Measurements from ENCODE around the gene MRPL58. TPM values are rescaled to one million over a fixed set of nuclear protein-coding genes. Genes with fewer than 3 reads are reported as not detected.

Gene MRPL58
- total and polyA plus RNA-seq, 2 experiments from 2014 or later: 38.0 to 66.7 TPM

DNA sequence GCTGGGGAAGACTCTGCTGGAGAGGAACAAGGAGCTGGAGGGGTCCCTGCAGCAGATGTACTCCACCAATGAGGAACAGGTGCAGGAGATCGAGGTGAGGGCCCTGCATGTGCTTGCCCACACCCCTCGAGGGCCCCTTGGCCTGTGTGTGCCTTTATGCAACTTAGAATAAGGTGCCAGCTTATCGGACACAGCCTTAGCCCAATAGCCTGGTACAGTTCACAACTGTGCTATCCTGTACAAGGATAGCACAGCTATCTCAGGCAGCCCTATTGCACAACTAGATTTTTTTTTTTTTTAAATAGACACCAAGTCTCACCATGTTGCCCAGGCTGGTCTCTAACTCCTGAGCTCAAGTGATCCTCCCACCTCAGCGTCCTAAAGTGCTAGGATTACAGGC, 12.9 kb upstream of the MRPL58 start:
- TF ChIP-seq, protein P1, sequence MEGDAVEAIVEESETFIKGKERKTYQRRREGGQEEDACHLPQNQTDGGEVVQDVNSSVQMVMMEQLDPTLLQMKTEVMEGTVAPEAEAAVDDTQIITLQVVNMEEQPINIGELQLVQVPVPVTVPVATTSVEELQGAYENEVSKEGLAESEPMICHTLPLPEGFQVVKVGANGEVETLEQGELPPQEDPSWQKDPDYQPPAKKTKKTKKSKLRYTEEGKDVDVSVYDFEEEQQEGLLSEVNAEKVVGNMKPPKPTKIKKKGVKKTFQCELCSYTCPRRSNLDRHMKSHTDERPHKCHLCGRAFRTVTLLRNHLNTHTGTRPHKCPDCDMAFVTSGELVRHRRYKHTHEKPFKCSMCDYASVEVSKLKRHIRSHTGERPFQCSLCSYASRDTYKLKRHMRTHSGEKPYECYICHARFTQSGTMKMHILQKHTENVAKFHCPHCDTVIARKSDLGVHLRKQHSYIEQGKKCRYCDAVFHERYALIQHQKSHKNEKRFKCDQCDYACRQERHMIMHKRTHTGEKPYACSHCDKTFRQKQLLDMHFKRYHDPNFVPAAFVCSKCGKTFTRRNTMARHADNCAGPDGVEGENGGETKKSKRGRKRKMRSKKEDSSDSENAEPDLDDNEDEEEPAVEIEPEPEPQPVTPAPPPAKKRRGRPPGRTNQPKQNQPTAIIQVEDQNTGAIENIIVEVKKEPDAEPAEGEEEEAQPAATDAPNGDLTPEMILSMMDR (conservative IDR thresholded peaks at IDR 0.05; ENCODE audit: low read depth in 2 of 2): no peak
- no peak for TF ChIP-seq JUNB (IDR thresholded peaks at IDR 0.05; ENCODE audit: unreplicated experiment)
- TF ChIP-seq STAT1 (IDR thresholded peaks at IDR 0.05; ENCODE audit: unreplicated experiment): no peak
- TF ChIP-seq, protein P2, sequence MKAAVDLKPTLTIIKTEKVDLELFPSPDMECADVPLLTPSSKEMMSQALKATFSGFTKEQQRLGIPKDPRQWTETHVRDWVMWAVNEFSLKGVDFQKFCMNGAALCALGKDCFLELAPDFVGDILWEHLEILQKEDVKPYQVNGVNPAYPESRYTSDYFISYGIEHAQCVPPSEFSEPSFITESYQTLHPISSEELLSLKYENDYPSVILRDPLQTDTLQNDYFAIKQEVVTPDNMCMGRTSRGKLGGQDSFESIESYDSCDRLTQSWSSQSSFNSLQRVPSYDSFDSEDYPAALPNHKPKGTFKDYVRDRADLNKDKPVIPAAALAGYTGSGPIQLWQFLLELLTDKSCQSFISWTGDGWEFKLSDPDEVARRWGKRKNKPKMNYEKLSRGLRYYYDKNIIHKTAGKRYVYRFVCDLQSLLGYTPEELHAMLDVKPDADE (IDR thresholded peaks at IDR 0.05): no peak
- TF ChIP-seq, protein P3, sequence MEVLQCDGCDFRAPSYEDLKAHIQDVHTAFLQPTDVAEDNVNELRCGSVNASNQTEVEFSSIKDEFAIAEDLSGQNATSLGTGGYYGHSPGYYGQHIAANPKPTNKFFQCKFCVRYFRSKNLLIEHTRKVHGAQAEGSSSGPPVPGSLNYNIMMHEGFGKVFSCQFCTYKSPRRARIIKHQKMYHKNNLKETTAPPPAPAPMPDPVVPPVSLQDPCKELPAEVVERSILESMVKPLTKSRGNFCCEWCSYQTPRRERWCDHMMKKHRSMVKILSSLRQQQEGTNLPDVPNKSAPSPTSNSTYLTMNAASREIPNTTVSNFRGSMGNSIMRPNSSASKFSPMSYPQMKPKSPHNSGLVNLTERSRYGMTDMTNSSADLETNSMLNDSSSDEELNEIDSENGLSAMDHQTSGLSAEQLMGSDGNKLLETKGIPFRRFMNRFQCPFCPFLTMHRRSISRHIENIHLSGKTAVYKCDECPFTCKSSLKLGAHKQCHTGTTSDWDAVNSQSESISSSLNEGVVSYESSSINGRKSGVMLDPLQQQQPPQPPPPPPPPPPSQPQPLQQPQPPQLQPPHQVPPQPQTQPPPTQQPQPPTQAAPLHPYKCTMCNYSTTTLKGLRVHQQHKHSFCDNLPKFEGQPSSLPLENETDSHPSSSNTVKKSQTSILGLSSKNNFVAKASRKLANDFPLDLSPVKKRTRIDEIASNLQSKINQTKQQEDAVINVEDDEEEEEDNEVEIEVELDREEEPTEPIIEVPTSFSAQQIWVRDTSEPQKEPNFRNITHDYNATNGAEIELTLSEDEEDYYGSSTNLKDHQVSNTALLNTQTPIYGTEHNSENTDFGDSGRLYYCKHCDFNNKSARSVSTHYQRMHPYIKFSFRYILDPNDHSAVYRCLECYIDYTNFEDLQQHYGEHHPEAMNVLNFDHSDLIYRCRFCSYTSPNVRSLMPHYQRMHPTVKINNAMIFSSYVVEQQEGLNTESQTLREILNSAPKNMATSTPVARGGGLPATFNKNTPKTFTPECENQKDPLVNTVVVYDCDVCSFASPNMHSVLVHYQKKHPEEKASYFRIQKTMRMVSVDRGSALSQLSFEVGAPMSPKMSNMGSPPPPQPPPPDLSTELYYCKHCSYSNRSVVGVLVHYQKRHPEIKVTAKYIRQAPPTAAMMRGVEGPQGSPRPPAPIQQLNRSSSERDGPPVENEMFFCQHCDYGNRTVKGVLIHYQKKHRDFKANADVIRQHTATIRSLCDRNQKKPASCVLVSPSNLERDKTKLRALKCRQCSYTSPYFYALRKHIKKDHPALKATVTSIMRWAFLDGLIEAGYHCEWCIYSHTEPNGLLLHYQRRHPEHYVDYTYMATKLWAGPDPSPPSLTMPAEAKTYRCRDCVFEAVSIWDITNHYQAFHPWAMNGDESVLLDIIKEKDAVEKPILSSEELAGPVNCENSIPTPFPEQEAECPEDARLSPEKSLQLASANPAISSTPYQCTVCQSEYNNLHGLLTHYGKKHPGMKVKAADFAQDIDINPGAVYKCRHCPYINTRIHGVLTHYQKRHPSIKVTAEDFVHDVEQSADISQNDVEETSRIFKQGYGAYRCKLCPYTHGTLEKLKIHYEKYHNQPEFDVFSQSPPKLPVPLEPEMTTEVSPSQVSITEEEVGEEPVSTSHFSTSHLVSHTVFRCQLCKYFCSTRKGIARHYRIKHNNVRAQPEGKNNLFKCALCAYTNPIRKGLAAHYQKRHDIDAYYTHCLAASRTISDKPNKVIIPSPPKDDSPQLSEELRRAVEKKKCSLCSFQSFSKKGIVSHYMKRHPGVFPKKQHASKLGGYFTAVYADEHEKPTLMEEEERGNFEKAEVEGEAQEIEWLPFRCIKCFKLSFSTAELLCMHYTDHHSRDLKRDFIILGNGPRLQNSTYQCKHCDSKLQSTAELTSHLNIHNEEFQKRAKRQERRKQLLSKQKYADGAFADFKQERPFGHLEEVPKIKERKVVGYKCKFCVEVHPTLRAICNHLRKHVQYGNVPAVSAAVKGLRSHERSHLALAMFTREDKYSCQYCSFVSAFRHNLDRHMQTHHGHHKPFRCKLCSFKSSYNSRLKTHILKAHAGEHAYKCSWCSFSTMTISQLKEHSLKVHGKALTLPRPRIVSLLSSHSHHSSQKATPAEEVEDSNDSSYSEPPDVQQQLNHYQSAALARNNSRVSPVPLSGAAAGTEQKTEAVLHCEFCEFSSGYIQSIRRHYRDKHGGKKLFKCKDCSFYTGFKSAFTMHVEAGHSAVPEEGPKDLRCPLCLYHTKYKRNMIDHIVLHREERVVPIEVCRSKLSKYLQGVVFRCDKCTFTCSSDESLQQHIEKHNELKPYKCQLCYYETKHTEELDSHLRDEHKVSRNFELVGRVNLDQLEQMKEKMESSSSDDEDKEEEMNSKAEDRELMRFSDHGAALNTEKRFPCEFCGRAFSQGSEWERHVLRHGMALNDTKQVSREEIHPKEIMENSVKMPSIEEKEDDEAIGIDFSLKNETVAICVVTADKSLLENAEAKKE (CRISPR knock-in tag; IDR thresholded peaks at IDR 0.05): no peak
- no peak for TF ChIP-seq CREB1 (CRISPR knock-in tag; IDR thresholded peaks at IDR 0.05; ENCODE audit: low read depth)
- TF ChIP-seq, protein P4, sequence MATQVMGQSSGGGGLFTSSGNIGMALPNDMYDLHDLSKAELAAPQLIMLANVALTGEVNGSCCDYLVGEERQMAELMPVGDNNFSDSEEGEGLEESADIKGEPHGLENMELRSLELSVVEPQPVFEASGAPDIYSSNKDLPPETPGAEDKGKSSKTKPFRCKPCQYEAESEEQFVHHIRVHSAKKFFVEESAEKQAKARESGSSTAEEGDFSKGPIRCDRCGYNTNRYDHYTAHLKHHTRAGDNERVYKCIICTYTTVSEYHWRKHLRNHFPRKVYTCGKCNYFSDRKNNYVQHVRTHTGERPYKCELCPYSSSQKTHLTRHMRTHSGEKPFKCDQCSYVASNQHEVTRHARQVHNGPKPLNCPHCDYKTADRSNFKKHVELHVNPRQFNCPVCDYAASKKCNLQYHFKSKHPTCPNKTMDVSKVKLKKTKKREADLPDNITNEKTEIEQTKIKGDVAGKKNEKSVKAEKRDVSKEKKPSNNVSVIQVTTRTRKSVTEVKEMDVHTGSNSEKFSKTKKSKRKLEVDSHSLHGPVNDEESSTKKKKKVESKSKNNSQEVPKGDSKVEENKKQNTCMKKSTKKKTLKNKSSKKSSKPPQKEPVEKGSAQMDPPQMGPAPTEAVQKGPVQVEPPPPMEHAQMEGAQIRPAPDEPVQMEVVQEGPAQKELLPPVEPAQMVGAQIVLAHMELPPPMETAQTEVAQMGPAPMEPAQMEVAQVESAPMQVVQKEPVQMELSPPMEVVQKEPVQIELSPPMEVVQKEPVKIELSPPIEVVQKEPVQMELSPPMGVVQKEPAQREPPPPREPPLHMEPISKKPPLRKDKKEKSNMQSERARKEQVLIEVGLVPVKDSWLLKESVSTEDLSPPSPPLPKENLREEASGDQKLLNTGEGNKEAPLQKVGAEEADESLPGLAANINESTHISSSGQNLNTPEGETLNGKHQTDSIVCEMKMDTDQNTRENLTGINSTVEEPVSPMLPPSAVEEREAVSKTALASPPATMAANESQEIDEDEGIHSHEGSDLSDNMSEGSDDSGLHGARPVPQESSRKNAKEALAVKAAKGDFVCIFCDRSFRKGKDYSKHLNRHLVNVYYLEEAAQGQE (IDR thresholded peaks at IDR 0.05; ENCODE audit: unreplicated experiment): no peak
- no peak for TF ChIP-seq ZNF114 (CRISPR knock-in tag; IDR thresholded peaks at IDR 0.05)
- no peak for TF ChIP-seq ZNF331 (CRISPR knock-in tag; IDR thresholded peaks at IDR 0.05; ENCODE audit: low read depth)
- TF ChIP-seq NANOG (IDR thresholded peaks at IDR 0.05; ENCODE audit: borderline replicate concordance): no peak
- Histone ChIP-seq H2AFZ (no peak overlapping the region), H3K9me2 (ENCODE audit: insufficient read depth) (no peaks in the 10 kb centered on the region), H3K27me3 (ENCODE audit: insufficient read depth) (no peaks in the 10 kb centered on the region), H3K27ac (ENCODE audit: low read depth) (no peak overlapping the region), H3K4me1 (ENCODE audit: insufficient read depth) (no peaks in the 10 kb centered on the region), H3K4me3 (no peak overlapping the region), H4K20me1 (replicated peaks; ENCODE audit: insufficient read depth) (peaks cover 11% of the 10 kb centered on the region; the same call in 1 of the 2 replicates), H3K4me2 (no peak overlapping the region), H3K36me3 (ENCODE audit: insufficient read depth) (peaks cover 3% of the 10 kb centered on the region; the same call in 1 of the 2 replicates), H3F3A (replicated peaks; ENCODE audit: low read depth) (no peaks in the 10 kb centered on the region), H3K79me2 (replicated peaks; ENCODE audit: insufficient read depth) (no peaks in the 10 kb centered on the region)
- ATAC-seq (no peak), DNase-seq (ENCODE audit: low spot score) (no peak)
- H3K27me3 Mint-ChIP-seq (ENCODE audit: insufficient read depth, low read depth, poor library complexity): peaks cover 6% of the 10 kb centered on the region
- no peak overlapping the region for H3K4me3 Mint-ChIP-seq
- no peaks in the 10 kb centered on the region for H3K9me3 Mint-ChIP-seq
- no peaks in the 10 kb centered on the region; the same call in 2 of the 3 replicates for H3K4me1 Mint-ChIP-seq
- no peak overlapping the region for H3K27ac Mint-ChIP-seq
- H3K36me3 Mint-ChIP-seq (ENCODE audit: low read depth): peaks cover 13% of the 10 kb centered on the region; the same call in 2 of the 3 replicates
